ENCODE measurements around the gene DOK5.

The DOK5 gene

DNA sequence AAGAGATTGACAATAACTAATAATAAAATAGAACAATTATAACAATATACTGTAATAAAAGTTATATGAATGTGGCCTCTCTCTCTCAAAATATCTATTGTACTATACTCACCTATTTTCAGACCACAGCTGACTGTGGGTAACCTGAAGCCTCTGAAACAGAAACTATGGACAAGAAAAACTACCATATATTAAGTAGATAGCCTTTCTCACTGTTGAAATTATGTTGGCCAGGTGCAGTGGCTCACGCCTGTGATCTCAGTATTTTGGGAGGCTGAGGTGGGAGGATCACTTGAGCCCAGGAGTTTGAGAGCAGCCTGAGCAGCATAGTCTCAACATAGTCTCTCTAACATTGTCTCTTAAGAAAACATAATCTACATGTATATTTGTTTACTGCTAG, 89.9 kb downstream of the DOK5 start:
- no peak for DNase-seq

DNA sequence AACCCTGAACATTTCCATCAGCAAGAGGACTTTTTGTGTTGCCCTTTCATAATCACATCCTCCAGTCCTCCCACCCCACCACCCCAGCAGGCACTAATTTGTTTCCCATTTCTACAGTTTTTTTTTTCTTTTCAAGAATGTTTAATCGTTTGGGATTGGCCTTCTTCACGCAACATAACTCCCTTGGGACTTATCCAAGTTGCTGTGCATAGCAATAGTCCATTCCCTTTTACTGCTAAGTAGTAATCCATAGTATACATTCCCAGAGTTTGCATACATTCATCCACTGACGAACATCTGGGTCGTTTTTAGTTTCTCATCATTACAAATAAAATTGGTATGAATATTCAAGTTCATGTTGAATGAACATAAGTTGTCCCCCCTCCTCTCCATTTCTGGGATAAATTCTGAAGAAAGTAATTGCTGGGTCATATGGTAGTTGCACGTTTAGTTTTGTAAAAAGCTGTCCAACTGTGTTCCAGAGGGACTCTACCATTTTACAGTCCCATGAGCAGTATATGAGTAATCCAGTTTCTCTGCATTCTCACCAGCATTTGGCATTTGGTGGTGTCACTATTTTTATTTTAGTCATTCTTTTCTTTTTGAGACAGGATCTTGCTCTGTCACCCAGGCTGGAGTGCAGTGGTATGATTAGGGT, 90.8 kb downstream of the DOK5 start:
- no peak for DNase-seq

DNA sequence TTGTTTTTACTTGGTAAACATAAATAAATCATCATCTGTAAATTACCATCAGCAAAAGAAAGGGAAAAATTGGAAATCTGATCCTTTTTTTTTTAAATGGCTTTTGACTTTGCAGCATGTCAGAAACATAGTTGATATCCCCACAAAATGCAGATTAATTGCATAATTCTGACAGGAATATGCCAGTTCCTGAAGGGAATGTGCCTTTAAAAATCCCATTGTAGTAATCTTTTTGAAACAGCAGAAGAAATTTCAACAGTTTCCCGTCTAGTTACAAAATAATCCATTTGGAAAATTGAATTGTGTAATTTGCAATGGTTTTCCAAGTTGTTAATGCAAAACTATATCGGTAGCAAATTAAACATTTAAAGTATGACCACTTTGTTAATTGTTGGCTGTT, 95.2 kb downstream of the DOK5 start:
- no peak for DNase-seq

- no peak for DNase-seq
Measured at GRCh38 chr20:54572665-54573435, 97.5 kb downstream of the DOK5 start.

DNA sequence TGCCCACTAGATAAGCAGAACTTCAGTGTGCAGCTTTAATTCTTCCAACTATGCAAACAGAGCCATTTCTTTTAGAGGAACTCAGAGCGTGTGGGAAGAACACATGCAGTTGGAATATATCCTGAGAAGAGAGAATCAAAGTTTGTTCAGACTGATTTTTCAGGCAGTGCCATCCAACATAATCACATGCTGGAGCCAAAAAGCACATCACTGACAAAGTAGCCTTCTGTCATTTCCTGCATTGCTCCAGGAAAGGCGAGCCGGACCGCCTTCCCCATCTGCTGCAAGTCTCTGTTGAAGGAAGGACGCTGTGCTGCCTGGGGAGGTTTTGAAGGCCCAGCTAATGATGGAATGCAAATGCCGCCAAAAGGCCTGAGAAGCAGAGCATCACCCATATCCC, 98.4 kb downstream of the DOK5 start:
- no peak for DNase-seq

DNA sequence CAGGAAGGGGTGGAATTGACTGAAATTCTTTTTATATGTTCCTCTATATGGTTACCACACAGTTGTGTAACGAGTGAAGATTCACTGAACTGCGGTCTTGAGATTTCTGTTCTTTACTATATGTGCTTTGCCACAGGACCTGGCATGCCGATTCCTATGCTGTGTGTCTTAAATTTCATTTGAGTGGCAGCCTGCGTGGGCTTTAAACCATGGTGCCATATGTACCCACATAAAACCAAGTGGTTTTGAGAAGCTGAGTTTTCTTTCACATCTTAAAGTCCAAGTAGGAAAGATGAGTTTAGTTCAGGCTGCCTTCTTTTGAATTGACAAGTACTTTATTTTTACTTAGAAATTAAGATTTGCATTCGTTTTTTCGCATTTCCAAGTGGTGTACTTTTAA, 101.1 kb downstream of the DOK5 start:
- DNase-seq: no peak

DNA sequence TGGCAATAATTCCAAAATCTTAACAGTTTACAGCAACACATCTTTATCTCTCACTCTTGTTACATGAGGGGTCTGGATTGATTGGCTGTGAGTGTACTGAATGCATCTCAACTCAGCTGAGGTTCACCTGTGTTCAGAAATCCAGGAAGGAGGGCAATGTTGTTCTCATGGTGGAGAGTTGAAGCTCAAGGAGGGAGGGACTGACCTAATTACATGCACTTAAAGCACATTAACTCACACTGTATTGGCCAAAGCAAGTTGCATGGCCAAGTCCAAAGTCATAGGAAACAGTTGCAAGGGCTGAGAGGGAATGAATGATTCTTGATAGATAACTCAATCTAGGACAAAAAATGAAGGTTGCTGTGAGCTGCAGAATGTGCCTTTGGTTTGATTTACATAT, 102.2 kb downstream of the DOK5 start:
- no peak for DNase-seq

DNA sequence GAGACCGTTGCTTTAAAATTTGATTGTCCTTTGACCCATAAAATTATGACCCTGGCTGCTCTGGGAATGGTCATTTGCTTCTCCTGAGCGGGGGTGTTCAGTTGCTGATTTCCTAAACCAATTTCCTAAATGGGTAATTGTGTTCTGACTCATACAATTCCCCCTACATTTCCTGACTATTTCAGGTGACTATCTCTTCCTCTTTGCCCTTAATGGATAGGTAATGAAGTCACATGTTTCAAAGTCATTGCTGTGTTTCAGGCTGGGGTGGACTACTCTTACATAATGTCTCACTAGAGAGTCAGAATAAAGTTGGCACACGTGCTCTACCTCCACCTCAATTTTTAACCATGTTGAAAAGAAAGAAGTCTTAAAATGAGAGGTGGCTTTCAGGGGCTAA, 109.8 kb downstream of the DOK5 start:
- DNase-seq: no peak

GRCh38 chr20:54587408-54587807, 112.0 kb downstream of the DOK5 start:
- DNase-seq: no peak

DNA sequence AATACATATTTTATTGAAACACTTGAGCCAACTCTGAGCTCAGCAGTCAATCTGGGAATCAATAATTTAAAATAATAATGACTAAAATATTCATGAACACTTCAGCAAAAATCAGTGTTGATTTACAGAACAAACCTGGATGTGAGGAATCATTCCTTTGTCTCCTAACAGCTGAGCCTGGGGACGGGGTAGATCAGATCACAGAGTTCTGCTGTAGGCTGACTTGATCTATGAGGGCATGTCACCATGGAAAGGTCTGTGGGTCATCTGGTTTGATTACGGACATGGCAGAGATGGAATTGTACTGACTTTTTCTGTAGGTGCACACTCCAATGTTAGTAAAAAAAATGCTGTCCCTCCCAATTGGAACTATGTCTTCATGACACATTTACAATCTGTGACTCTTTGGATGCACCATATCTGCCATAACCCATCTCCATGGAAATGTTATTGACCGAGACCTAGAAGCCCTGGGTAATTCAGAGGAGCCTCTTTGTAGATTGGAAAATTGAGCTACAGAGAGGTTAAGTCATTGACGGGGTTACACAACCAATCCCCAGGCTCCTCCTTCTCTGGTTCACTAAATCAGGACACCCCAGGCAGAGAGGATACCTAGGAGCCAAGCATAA, 114.1 kb downstream of the DOK5 start:
- DNase-seq: no peak

- DNase-seq: no peak
Measured at GRCh38 chr20:54590856-54591255, 115.5 kb downstream of the DOK5 start.

DNA sequence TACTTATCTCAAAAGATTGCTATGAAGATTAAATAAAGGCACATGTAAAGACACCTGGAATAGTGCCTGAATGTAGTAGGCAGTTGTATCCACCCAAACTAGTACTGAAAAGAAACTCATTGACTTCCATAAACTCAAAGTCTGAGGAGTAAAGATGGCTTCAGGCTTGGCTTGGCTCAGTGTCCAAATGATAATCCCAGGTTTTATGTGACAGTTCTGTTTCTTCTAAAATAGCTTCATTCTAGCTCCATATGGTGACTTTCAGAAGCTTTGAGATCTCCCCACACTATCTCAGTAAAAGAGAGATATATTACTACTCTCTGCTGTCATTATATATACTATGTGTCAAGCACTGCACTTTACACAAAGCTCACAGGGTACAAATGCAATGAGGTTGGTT, 121.3 kb downstream of the DOK5 start:
- DNase-seq: no peak

DNA sequence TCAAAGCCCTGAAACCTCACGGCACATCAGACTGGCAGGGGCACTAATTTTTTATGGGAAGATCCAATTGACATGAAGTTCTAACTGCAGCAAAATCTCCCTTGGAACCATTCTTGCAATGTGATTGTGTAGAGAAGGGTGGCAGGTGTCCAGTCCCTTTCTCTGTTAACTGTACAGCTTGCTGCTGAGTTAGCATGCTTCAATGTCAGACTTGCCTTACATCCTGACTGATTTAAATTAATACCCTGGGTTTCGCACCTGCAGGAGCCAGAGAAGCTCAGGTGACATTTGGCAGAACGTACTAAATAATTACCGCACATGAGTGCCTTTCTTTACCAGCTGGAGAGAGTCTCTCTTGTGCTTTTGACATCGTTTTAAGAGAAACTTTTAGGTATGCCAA, 123.0 kb downstream of the DOK5 start:
- DNase-seq: no peak

GRCh38 chr20:54600634-54601033, 125.2 kb downstream of the DOK5 start:
- no peak for DNase-seq

GRCh38 chr20:54601831-54602515, 126.6 kb downstream of the DOK5 start:
- no peak for DNase-seq

DNA sequence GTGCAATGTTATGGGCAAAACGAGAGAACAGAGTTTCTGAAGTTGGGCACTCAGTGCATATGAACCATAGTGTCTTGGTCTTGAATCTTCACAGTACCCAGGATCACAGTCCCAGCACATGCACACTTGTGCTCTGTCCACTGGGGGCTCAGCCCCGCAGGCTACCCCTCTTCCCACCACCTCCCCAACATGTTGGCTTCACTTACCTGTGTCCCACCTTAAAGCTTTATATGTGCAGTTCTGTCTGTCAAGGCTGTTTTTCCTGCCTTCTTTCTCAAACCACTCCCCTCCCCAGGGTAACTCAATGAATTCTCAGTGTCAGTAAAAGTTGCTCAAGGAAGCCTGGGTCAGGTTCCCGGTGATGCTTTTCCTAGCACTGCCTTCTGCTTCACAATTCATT, 129.9 kb downstream of the DOK5 start:
- no peak for DNase-seq

- no peak for DNase-seq
Measured at GRCh38 chr20:54606380-54606779, 131.0 kb downstream of the DOK5 start.

DNA sequence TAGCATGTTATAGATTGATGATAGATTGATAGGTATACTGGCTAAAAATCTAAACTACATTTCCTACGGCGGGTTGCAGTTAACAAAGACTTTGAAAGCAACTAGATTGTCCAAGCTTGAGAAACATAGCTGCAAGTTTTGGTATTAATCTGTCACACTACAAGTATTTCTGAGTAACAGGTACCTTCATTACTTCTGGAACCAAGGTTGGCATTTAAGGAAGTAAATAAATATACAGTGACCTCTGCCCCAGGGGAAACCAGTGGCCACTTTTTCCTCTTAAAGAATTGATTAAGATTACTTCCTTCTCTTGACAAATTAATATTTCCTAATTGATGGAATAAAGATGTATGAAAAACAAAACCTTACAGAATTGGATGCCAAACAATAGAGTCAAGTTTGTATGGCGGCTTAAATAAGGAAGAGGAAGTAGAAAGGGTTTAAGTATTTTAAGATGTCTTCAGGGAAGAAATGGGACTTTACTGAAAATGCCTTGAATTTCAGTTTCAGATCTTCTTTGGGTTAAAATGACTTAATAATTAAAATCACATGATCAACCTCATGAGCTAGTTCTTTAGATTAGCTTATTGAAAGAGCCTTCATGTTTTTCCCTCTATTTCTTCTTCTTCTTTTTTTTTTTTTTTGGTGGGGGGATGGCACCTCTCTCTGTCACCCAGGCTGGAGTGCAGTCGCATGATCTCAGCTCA, 132.8 kb downstream of the DOK5 start:
- no peak for DNase-seq

- no peak for DNase-seq
Measured at GRCh38 chr20:54608943-54609342, 133.6 kb downstream of the DOK5 start.

GRCh38 chr20:54611708-54612412, 136.5 kb downstream of the DOK5 start:
- DNase-seq: no peak

DNA sequence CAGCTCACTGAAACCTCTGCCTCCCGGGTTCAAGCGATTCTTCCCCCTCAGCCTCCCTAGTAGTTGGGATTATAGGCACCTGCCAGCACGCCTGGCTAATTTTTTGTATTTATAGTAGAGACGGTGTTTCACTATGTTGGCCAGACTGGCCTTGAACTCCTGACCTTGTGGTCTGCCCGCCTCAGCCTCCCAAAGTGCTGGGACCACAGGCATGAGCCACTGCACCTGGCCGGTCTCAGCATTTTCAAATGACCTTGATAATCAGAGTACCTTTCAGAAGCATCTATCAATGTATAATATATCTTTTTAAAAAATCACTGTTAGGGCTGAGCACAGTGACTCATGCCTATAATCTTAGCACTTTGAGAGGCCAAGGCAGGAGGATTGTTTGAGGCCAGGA, 143.0 kb downstream of the DOK5 start:
- DNase-seq: no peak

DNA sequence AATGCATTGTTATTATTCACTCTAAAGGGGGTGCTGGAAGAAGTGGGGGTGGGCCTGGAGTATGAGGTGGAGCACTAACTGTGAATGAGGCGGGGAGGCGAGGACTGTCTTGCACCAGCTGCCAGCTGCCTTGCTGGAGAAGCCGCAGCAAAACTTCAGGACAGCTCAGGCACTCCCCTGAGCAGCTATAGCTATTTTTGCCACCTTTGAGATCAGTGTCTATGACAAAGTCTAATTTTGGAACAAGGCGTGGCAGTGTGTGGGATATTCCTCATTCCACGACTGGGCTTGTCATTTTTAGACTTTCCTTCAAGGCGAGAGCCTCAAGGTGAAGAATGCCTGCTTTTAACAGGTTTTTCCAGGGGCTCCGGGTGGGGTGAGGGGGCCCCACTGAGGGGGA, 143.8 kb downstream of the DOK5 start:
- no peak for DNase-seq

Data from kidney glomerular epithelial cell (primary cell).